Erythroblast (primary cell): ENCODE measurements around the gene ESRRA.
A peak's percentile ranks its signal among the peaks of the same experiment; 100 is the strongest.

ENCODE experiments used
- GATA1 ChIP-seq: IDR thresholded peaks from 2 replicates; pipeline ENCODE4 v1.6.1; 2011; ENCODE audit warnings: low read depth, mild to moderate bottlenecking, control low read depth, low read length, moderate library complexity
- POLR2A ChIP-seq: IDR thresholded peaks from 2 replicates; pipeline ENCODE4 v1.6.1; 2011; ENCODE audit warnings: mild to moderate bottlenecking, low read length

DNA sequence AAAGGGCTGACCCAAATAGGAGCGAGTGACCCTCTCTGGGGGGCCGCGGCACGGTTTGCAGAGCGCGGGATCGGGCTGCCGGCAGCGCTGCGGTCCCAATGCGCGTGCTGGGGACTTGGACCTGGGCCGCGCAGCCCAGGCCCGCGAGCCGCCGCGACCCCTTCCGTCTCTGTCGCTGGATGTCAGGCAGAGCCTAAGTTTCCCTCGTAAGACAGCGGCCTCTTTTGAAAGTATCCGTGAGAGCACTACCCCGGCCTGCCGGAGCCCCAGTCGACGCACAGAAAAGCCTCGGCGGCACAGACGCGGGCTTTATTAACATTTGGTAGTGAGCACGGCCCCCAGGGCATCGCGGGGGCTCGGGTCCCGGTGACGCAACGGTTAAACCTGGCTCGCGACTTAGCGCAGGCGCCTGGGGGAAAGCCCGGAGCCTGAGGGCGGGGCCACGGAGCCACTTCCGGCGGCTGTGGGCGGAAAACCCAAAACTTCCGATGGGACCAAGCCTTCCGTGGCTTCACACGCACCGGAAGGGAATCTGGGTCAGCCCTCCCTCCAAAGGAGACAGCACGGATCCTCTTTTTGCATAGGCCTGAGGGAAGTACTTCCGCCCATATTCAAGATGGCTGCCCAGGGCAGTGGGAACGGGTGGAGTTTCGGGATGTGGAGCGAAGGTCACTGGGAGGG is 35.6 kb upstream of the ESRRA start:
- TF ChIP-seq POLR2A (peak; percentile 83), GATA1 (no peak)
